Measurements from ENCODE around the gene SLIT1. TPM values are rescaled to one million over a fixed set of nuclear protein-coding genes. Genes with fewer than 3 reads are reported as not detected.

Gene SLIT1
- total RNA-seq, 1 donor from 2014 or later, result under 0.01 TPM

DNA sequence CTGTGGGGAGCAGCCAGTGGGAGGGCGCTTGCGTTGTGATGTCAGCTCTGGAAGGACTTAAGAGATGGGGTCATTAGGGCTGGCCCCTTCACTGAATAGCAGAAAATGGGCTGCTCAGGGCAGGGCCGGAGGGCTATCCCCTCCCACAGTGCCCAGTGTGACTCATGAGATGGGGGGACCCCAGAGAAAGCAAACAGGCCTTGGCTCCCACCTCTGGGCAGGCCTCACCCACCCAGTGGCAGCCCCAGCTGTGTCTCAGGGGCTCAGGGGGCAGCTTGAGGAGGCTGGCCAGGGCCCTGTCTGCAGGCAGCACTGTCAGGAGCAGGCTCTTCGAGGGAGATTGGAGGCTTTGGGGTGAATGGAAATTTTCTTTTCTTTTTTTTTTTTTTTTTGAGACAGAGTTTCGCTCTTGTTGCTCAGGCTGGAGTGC is 168.3 kb downstream of the SLIT1 start:
- no peak for DNase-seq (ENCODE audit: low read depth)
- TF ChIP-seq CTCF (IDR thresholded peaks at IDR 0.05; ENCODE audit: insufficient read depth, low read length, severe bottlenecking), result no peak
- Histone ChIP-seq H3K36me3 (ENCODE audit: control insufficient read depth, insufficient read depth, low read length) (no peaks in the 10 kb centered on the region), H3K27me3 (ENCODE audit: control insufficient read depth, insufficient read depth, low read length) (no peaks in the 10 kb centered on the region), H3K4me3 (ENCODE audit: low read depth, low read length) (no peak overlapping the region)
- no peak for FAIRE-seq

DNA sequence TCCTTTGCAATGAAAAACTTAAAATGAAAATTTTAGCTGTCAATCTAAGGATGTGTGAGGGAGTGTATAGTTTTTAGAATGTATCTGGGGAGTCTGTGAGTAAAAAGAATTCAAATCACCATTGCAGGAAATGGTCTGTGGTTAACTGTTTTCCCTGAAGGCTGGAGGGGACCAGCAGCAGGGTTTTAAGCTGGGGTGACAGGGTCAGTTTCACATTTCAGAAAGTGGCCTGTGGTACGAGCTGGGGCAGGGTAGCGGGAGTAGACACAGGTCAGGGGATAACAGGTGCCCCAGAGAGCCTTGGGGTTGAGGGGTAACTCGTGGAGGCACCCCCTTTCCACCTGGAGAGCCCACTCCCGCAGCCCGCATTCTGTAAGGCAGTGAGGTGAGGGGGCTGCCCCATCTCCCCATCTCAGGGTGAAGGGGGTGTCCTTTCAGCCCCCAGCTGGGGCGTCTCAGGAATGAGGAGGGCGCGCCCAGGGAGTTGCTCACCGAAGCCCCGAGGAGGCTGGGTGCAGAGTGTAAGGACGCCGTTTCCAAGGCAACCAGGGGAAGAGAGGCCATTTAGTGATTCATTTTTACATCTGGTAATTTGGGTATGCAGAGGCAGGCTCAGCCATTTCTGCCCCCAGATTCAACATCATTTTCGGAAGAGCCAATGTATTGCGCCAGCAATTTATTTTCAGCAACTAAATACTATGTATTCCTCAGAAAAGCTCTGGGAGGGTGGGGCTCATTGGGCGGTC is 168.9 kb downstream of the SLIT1 start:
- TF ChIP-seq CTCF (IDR thresholded peaks at IDR 0.05; ENCODE audit: insufficient read depth, low read length, severe bottlenecking), result no peak
- no peaks in the 10 kb centered on the region for H3K27me3 ChIP-seq (ENCODE audit: control insufficient read depth, insufficient read depth, low read length)
- no peak for FAIRE-seq
- no peaks in the 10 kb centered on the region for H3K36me3 ChIP-seq (ENCODE audit: control insufficient read depth, insufficient read depth, low read length)
- no peak for DNase-seq (ENCODE audit: low read depth)
- H3K4me3 ChIP-seq (ENCODE audit: low read depth, low read length), result no peak overlapping the region

DNA sequence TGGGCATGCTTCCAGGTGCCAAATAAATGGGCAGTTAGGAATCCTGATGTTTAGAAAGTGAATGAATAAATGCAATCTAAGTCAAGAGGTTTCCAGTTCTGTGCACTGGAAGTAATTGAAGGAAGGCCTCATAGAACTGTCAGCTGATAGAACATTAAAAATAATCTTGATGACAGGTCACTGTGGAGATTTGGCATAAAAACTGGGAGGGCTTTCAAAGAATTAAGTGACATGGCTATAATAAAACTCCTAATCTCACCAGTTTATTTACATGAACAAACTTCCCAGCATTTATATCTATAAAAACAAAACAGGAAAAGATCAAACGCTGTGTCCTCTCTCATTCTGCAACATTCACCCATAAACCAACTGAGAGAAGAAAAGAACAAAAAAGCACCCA is 170.5 kb downstream of the SLIT1 start:
- TF ChIP-seq CTCF (IDR thresholded peaks at IDR 0.05; ENCODE audit: insufficient read depth, low read length, severe bottlenecking), result no peak
- no peaks in the 10 kb centered on the region for H3K36me3 ChIP-seq (ENCODE audit: control insufficient read depth, insufficient read depth, low read length)
- no peak for DNase-seq (ENCODE audit: low read depth)
- H3K27me3 ChIP-seq (ENCODE audit: control insufficient read depth, insufficient read depth, low read length), result peaks cover 1% of the 10 kb centered on the region
- FAIRE-seq, result no peak
- no peak overlapping the region for H3K4me3 ChIP-seq (ENCODE audit: low read depth, low read length)

DNA sequence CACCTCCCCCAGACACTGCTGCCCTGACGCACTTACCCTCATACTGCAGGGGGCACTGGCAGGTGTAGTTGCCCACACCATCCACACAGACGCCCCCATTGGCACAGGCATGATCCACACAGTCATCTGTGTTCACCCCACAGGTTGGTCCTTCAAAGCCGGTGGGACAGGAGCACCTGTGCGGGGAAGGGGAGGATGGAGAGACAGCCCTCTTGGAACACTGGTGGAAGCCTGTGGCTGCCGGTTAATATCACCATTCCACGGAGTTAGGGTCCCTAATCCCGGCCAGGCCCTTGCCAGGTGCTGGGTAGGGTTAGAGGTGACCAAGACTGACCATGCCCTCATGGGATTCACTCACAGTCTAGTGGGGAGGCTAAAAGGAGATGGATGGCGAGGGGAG is 171.8 kb downstream of the SLIT1 start:
- no peak overlapping the region for H3K4me3 ChIP-seq (ENCODE audit: low read depth, low read length)
- DNase-seq (ENCODE audit: low read depth), result no peak
- peaks cover 1% of the 10 kb centered on the region for H3K27me3 ChIP-seq (ENCODE audit: control insufficient read depth, insufficient read depth, low read length)
- no peak for TF ChIP-seq CTCF (IDR thresholded peaks at IDR 0.05; ENCODE audit: insufficient read depth, low read length, severe bottlenecking)
- FAIRE-seq, result no peak
- no peaks in the 10 kb centered on the region for H3K36me3 ChIP-seq (ENCODE audit: control insufficient read depth, insufficient read depth, low read length)

DNA sequence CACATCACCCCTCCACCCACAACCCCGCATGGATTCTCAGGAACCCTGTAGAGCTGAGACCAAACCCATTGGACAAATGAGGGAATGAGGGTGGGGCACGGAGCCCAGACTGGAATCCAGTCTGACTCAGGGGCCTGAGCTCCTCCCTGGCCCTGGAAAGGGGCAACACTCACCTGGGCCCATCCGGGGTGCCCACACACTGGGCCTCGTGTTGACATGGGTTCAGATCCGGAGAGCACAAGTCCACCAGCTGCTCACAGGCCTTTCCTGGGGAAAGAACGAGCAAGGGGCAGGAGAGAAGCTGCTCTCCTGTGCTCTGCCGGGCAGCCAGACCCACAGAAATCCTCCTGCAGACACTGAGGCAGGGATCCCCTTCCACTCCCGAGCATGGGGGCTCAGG is 172.2 kb downstream of the SLIT1 start:
- TF ChIP-seq CTCF (IDR thresholded peaks at IDR 0.05; ENCODE audit: insufficient read depth, low read length, severe bottlenecking), result no peak
- DNase-seq (ENCODE audit: low read depth) (no peak), FAIRE-seq (no peak)
- H3K36me3 ChIP-seq (ENCODE audit: control insufficient read depth, insufficient read depth, low read length), result no peaks in the 10 kb centered on the region
- peaks cover 1% of the 10 kb centered on the region for H3K27me3 ChIP-seq (ENCODE audit: control insufficient read depth, insufficient read depth, low read length)
- H3K4me3 ChIP-seq (ENCODE audit: low read depth, low read length), result no peak overlapping the region

DNA sequence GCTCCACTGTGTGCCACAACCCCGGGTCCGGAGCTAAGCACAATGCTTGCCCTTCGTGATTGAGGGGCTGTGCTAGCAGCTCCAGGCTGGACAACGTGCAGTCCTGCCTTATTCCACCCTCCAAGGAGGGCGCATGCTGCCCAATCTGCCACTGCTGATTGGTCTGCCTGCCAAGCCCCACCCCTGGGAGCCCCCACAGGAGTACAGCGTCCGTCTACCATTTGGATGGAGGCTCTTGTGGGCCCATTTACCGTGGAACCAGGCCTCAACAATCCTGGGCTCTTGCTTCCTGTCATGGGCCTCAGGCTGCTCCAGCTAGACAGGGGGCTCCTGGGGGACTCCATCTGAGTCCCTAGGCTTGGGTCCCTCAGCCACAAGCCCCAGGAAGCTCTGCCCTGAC is 173.3 kb downstream of the SLIT1 start:
- H3K36me3 ChIP-seq (ENCODE audit: control insufficient read depth, insufficient read depth, low read length), result no peaks in the 10 kb centered on the region
- FAIRE-seq, result no peak
- no peak for TF ChIP-seq CTCF (IDR thresholded peaks at IDR 0.05; ENCODE audit: insufficient read depth, low read length, severe bottlenecking)

More for the DNA sequence above, 173.3 kb downstream of the SLIT1 start:
- Histone ChIP-seq H3K4me3 (ENCODE audit: low read depth, low read length) (no peak overlapping the region), H3K27me3 (ENCODE audit: control insufficient read depth, insufficient read depth, low read length) (peaks cover 1% of the 10 kb centered on the region)
- no peak for DNase-seq (ENCODE audit: low read depth)
